PFSK-1 (cell line): Measurements from ENCODE around the gene RITA1.

Experiments
- TAF1 ChIP-seq: IDR thresholded peaks from 2 replicates; pipeline ENCODE4 v1.6.1; 2012; ENCODE audit warnings: low read length, control low read depth, borderline replicate concordance; ENCODE audit not compliant: insufficient read depth
- TF ChIP-seq, protein P1 (sequence below), 2 experiments: IDR thresholded peaks; 2 replicates each; pipeline versions ENCODE4 v1.6.1 to v1.8.0; 2011 to 2012; ENCODE audit warnings: low read depth in 2 of 2, low read length in 2 of 2, control low read depth in 1 of 2, inconsistent platforms in 1 of 2, mild to moderate bottlenecking in 1 of 2, moderate library complexity in 1 of 2; ENCODE audit not compliant: insufficient read depth in 1 of 2

DNA sequence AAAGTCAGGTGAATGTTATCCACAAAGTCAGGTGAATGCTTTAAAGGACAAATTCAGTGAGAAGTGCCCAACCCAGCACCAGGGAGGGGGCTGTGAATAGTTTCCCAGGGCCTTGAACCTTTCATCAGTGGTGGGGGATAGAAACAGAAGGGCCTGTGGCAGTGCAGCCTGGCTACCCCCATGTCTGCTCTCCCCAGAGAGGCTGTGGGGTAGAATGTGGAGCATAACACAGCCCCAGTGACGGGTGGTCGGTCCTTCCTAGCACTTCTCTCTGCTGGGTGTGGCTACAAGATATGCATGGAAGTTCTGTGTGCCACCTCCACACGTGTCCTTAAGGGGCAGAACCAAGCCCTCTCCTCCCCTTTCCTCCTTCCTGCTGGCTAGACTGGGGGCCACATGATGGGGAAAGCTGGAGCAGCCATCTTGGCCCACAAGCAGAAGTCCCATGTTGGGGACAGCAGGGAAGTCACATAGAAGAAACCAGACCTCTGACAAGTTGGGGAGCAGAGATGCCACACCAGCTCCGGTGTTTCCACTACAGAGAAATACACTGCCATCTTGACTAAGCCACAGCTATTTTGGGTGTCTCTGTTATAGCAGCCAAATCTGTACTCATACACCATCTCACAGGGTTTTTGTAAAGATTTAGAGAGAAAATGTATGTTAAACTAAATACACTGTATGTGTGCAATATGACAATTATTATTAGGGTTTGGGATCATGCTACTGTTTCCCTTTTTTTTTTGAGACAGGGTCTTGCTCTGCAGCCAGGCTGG lies 17.0 kb downstream of the RITA1 start:
- TF ChIP-seq TAF1: no peak
- TF ChIP-seq, protein P1, sequence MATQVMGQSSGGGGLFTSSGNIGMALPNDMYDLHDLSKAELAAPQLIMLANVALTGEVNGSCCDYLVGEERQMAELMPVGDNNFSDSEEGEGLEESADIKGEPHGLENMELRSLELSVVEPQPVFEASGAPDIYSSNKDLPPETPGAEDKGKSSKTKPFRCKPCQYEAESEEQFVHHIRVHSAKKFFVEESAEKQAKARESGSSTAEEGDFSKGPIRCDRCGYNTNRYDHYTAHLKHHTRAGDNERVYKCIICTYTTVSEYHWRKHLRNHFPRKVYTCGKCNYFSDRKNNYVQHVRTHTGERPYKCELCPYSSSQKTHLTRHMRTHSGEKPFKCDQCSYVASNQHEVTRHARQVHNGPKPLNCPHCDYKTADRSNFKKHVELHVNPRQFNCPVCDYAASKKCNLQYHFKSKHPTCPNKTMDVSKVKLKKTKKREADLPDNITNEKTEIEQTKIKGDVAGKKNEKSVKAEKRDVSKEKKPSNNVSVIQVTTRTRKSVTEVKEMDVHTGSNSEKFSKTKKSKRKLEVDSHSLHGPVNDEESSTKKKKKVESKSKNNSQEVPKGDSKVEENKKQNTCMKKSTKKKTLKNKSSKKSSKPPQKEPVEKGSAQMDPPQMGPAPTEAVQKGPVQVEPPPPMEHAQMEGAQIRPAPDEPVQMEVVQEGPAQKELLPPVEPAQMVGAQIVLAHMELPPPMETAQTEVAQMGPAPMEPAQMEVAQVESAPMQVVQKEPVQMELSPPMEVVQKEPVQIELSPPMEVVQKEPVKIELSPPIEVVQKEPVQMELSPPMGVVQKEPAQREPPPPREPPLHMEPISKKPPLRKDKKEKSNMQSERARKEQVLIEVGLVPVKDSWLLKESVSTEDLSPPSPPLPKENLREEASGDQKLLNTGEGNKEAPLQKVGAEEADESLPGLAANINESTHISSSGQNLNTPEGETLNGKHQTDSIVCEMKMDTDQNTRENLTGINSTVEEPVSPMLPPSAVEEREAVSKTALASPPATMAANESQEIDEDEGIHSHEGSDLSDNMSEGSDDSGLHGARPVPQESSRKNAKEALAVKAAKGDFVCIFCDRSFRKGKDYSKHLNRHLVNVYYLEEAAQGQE (IDR thresholded peaks at IDR 0.05; ENCODE audit: insufficient read depth in 1 of 2, low read depth in 2 of 2, low read length in 2 of 2): no peak
